GM21528 (cell line): Measurements from ENCODE around the gene ZNF567.
"Not testable (repeated sequence)": the region's sequence is repeated elsewhere in the genome, so short reads cannot be mapped to it uniquely, and the experiment has no call there.

Experiments used
- ATAC-seq: cut with Tn5 transposase; IDR thresholded peaks from one replicate; pipeline ENCODE4 v1.9.1; 2021; ENCODE audit warnings: mild to moderate bottlenecking, moderate library complexity; ENCODE audit not compliant: unreplicated experiment, low FRiP score

ZNF567 gene

DNA sequence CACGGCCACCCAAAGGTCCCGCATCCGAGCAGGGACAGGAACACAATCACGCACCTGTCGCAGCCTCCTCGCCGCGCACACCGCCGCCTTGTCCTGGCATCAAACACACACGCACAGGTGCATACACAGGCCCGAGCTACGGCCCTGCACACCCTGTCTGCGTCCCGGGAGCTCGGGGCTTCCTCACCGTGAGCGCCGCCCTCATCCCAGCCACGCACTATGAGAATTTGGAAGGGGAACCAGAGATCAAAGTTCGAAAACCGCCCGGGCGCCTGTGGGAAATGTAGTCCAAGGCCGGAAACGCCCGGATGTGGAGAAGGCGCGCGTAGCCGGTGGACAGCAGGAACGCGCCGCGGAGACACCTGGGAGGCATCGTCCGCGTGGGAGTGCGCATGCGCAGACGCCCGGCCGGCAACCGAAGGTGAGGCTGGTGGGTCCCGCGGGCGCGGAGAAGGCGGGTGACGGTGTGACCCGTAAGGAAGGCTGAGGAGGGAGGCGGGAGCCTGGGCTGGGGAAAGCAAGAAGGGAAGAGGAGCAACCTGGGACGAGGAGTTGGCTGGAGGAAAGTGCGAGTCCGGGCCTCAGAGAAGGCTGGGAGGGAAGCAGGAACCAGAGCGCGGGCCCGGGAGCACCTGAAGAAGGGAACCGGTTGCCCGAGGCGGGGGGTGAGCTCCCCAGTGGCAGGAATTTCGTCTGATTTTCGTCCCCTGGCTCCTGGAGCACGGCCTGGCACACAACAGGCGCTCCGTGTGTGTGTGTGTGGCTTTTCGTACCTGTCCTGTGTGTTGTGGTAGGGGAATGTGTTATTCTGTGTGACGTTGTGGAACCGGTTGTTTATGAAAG is at the start of gene ZNF567:
TSS of gene ZNF567 (plus strand) at position 399 of the 843 bp plus-strand sequence. CDS start 7,256 bp downstream, outside the sequence.
- peak; percentile 87 for ATAC-seq

DNA sequence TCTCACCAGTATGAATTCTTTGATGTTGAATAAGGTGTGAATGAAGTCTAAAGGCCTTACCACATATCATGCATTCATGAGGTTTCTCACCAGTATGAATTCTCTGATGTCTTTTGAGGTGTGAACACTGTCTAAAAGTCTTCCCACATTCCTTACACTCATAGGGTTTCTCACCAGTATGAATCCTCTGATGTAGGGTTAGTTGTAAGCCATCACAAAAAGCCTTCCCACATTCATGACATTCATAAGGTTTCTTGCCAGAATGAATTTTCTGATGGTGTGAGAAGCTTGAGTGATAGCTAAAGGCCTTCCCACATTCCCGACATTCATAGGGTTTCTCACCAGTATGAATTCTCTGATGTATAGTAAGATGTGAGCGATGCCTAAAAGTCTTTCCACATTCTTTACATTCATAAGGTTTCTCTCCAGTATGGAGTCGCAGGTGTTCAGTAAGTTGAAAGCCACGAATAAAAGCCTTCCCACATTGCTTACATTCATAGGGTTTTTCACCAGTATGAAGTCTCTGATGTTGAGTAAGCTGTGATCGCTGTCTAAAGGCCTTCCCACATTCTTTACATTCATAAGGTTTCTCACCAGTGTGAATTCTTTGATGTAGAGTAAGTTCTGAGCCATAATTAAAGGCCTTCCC is 48.4 kb upstream of the ZNF567 start:
- no peak for ATAC-seq

DNA sequence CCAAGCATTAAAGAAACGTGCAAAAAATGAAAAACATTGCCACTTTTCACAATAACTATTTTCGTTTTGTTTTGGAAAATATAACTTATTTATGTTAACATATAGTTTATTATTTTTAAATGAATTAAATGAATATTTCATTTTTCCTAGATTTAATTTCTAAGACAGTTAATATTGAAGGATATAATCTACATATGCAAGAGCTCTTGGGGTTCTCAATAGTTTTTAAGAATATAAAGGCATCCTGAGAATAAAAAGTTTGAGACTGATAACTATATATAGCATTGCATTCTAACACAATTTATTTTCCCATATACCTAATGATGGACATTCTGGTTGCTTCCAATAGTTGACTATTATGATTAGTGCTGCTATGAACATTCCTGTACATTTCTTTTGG is 40.7 kb upstream of the ZNF567 start:
- ATAC-seq = no peak

DNA sequence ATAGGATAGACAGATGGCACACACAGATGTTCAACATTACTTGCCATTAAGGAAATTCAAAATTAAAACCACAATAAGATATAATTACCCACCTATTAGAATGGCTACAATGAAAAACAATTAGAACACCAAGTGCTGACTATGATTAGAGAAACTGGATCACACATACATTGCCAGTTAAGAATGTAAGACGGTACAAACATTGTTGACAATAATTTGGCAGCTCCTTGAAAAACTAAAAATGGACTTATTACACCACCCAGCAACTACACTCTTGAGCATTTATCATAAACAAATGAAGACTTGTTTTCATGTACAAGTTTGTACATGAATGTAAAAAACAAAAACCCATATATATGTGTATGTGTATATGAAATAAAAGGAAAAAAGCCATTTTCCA is 34.5 kb upstream of the ZNF567 start:
- ATAC-seq = no peak

DNA sequence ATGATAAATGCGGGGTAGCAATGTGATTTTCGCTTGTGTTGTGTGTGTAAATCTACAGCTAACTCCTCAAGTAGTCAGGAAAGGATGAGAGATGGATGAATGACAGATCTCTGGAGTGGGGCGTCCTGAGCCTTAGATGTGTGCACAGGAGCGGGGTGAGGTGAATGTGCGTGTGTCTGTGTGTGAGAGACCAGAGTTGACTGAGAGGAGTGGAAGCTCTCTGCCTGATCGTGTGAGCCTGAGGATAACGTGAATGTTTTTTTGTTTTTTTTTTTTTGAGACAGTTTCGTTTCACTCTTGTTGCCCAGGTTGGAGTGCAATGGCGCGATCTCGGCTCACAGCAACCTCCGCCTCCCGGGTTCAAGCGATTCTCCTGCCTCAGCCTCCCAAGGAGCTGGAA is 21.6 kb upstream of the ZNF567 start:
- no peak for ATAC-seq

DNA sequence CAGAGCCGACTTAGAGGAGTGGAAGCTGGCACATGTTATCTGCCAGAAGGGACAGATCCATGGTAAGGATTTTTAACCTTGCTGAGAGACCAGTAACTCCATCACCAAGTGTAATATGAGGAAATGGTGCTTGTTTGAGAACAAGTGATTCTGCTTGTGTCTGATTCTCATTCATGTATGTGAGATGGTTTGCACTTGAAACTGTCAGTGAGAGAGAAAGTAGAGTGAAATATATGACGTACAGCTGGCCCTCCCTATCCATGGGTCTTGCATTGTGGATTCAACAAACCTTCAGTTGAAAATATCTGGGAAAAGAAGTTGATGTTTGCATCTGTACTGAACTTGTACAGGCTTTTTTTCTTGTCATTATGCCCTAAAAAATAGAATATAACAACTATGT is 18.8 kb upstream of the ZNF567 start:
- ATAC-seq = no peak

DNA sequence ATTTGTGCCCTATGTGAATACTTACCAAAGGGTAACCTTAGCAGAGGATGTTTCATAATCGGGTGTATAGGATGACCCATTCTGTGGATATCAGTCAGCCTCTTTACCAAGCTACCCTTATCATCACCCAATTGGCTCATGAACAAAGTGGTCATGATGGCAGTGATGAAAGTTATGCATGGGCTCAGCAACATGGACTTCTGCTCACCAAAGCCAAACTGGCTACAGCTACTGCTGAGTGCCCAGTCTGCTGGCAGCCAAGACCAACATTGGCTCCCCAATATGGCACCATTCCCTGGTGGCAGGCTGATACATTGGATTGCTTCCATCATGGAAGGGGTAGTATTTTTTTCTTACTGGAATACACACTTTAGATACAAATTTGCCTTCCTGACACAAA is 15.0 kb upstream of the ZNF567 start:
- ATAC-seq = no peak

DNA sequence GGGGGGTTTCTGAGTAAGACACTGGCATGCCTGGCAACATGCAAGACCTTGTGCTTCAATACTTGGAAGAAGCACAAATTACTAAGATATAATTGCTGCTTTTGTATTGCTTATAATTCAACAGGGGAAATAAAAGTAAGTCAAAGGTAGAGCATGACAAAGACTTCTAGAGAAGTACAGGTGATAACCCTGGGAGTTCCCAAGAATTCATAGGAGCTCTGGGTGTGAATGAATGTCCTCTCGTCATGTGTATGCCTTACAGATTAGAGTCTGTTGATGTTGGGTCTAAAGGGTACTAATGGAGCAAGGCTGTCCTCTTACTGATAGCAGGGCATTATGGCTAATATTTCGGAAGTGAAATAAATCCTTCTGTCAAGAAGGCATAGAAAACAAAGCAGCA is 13.2 kb upstream of the ZNF567 start:
- no peak for ATAC-seq

DNA sequence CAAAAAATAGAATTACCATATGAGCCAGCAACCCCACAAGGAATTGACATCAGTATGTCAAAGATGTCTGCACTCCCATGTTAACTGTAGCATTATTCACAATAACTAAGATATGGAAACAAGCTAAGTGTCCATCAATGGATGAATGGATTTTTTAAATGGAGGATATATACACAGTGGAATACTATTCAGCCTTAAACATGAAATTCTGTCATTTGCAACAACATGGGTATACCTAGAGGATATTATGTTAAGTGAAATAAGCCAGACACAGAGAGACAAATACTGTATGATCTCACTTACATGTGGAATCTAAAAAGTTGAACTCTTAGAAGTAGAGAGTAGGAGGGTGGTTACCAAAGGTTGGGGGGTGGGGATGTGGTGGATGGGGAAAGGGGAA is 8.0 kb upstream of the ZNF567 start:
- no peak for ATAC-seq

DNA sequence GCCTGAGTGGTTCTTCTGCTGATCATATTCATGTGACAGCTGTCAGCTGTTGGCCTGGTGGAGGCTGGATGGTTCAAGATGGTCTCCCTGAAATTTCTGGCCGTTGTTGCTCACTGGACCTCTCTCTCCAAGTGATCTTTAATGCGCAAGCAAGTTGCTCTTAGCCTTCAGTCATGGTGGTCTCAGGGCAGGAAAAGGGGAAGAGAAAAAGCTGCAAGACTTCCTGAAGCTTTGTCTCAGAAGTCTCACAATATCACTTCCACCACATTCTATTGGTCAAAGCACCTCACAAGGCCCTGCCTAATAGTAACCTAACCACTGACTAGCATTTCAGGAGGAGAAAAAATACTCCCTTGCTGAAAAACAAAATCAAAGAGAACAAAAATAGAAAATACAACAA is 1.6 kb upstream of the ZNF567 start:
- no peak for ATAC-seq

DNA sequence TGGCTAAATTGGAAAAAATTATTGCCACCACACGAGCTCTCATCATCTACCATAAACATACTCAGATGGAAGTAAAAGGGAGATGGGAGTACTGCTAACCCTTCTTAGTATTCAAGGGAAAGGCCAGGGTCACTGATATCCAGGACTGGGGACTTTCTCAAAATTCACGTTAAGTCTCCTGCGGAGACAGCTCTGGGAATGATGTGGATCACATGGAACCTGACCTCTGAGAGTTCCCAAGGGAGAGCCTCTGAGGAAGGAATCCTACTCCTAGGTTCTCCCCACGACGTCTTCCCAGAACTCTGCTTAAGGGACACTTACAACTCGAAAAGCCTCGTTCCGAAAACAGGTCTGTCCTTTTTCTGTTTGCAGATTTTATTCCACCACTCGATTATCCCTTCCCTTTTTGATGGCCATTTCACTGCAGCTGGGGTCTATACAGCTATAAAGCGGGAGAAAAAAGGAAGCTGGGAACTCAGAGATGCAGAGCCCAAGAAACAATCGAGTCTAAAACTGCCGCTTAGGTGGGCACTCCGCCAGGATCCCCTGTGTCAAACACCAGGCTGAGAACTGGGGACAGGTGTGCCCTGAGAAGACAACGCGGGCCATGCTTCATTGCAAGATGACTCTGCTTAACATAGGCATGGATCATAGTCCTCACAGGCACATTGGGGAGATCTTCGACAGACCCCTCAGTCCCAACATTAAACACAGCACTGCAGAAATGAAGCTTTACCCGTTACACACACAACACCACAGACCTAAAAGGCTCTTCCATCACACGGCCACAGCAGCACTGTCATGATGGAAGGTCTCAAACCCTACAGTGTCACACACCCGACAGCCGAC is 823 bp upstream of the ZNF567 start:
- ATAC-seq = no peak

DNA sequence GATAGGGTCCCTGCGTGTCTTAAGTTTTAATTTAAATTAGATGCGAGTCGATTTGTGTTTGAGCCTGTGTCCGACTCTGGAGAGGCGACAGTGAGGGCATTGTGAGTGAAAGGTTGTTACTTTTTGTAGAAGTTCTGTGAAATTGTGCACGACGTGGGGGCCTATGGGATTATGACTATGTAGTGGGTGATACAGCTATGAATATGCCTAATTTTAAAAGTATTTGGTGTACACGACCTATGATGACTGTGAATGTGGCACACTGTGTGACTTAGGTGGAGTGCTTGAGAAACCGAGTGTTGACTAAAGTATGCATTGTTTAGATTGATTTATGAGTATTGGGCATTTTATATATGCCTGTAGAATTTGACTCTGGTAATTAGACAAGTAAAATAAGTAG is 646 bp downstream of the ZNF567 start:
- ATAC-seq = peak; percentile 3

DNA sequence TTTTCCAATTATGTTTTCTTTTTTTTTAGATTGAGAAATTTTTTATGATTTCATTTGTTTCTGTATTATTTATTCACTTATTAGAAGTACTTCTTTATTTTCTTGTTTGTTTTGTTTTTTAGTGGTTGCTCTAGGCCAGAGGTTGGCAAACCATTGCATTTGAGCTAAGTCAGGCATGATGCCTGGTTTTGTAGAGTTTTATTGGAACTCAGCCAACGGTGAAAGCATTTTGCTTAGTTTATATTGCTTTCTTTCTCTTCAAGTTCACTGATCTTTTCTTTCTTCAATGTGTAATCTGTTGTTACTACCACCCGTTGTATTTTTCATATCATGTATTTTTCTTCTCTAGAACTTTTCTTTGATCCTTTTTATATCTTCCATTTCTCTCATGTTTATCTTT is 19.7 kb downstream of the ZNF567 start:
- no peak for ATAC-seq

DNA sequence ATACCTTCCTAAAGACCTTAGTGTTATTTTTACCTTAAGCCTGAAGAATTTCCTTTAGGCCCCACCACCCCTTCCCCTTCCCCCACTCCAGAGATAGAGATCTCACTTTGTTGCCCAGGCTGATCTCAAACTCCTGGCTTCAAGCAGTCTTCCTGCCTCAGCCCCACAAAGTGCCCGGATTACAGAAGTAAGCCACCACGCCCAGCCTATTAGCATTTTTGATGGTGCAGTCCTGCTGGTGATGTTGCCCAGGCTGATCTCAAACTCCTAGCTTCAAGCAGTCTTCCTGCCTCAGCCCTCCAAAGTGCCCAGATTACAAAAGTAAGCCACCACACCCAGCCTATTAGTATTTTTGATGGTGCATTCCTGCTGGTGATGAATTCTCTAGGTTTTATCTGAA is 22.0 kb downstream of the ZNF567 start:
- ATAC-seq = no peak

DNA sequence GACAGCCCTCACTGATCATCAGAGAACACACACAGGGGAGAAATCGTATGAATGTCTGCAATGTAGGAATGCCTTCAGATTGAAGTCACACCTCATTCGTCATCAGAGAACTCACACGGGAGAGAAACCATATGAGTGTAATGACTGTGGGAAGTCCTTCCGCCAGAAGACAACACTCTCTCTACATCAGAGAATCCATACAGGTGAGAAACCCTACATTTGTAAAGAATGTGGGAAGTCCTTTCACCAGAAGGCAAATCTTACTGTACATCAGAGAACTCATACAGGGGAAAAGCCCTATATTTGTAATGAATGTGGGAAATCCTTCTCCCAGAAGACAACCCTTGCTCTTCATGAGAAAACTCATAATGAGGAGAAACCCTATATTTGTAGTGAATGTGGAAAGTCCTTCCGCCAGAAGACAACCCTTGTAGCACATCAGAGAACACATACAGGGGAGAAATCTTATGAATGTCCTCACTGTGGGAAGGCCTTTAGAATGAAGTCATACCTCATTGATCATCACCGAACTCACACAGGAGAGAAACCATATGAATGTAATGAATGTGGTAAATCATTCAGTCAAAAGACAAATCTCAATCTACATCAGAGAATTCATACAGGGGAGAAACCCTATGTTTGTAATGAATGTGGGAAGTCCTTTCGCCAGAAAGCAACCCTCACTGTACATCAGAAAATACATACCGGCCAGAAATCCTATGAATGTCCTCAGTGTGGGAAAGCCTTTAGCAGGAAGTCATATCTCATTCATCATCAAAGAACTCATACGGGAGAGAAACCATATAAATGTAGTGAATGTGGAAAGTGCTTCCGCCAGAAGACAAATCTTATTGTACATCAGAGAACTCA is 32.5 kb downstream of the ZNF567 start:
- ATAC-seq = no peak

DNA sequence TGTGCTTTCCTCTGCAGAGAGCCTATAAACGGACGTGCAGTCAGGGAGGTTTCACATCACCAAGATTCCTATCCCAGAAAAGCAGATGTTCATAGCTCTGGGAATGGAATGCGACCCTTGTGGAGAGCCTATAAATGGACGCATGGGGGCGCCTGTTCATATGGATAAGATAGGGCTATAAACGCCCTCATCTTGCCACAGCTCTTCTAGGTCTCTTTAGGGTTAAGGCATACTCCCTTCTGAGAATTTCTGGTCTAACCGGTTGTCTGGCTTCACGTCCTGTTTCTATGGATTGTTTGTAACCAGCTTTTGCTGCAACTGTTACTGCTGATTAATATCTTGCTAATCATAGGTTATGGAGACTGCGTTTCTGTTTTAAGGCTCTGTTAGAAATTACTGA is 48.8 kb downstream of the ZNF567 start:
- ATAC-seq = not testable (repeated sequence)

DNA sequence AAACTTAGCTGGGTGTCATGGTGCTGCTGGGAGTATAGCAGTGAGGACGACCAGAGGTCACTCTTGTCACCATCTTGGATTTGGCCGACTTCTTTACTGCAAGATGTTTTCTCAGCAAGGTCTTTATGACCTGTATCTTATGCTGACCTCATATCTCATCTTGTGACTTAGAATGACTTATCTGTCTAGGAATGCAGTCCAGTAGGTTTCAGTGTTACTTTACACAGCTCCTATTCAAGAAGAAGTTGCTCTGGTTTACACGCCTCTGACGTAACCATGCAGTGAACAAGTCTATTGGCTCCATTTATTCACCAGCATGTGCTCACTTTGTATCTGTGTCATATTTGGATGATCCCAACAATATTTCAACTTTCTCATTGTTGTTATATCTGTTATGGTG is 58.5 kb downstream of the ZNF567 start:
- no peak for ATAC-seq

DNA sequence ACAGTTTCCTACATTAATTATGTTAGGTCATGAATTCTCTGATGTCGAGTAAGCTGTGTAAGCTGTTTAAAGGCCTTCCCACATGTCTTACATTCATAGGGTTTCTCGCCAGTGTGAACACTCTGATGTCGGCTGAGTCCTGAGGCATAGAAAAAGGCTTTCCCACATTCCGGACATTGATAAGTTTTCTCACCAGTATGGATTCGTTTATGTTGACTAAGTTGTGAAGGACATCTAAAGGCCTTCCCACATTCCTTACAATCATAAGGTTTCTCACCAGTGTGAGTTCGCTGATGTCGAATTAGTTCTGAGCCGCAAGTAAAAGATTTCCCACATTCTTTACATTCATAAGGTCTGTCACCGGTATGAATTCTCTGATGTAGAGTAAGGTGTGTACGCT is 60.3 kb downstream of the ZNF567 start:
- ATAC-seq = no peak

DNA sequence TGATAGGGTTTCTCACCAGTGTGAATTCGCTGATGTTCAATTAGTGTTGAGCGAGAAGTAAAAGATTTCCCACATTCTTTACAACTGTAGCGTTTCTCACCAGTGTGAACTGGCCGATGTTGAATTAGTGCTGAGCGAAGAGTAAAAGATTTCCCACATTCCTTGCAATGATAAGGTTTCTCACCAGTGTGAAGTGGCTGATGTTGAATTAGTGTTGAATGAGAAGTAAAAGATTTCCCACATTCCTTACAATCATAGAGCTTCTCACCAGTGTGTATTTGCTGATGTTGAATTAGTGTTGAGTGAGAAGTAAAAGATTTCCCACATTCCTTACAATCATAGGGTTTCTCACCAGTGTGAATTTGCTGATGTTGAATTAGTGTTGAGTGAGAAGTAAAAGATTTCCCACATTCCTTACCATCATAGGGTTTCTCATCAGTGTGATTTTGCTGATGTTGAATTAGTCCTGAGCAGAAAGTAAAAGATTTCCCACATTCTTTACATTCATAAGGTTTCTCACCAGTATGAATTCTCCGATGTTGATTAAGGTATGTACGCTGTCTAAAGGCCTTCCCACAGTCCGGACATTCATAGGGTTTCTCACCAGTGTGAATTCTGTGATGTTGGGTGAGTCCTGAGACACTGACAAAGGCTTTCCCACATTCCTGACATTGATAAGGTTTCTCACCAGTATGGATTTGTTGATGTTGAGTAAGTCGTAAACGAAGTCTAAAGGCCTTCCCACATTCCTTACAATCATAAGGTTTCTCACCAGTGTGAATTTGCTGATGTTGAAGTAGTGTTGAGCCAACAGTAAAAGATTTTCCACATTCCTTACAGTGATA is 61.2 kb downstream of the ZNF567 start:
- ATAC-seq = no peak
